GM23338 (cell line): ENCODE measurements around the gene FRZB.
A peak's percentile ranks its signal among the peaks of the same experiment; 100 is the strongest.

Source experiments
- CREB1 ChIP-seq: fragments of 250-450 bp; sonication (Bioruptor Pico); IDR thresholded peaks from 2 replicates; pipeline ENCODE4 v1.5.0; 2020; ENCODE audit warnings: low read depth, mild to moderate bottlenecking, moderate library complexity
- EZH2 ChIP-seq: fragments of 200-600 bp; sonication (generic); IDR thresholded peaks from one replicate; pipeline ENCODE4 v1.8.0; 2017; ENCODE audit warnings: antibody characterized with exemption, mild to moderate bottlenecking, low read depth; ENCODE audit not compliant: unreplicated experiment
- EZH2phosphoT487 ChIP-seq: fragments of 200-600 bp; sonication (generic); IDR thresholded peaks from one replicate; pipeline ENCODE4 v1.8.1; 2018; ENCODE audit warnings: antibody characterized with exemption; ENCODE audit not compliant: unreplicated experiment
- JUNB ChIP-seq: IDR thresholded peaks from one replicate; pipeline ENCODE4 v1.6.1; 2016; ENCODE audit warnings: antibody characterized with exemption; ENCODE audit not compliant: unreplicated experiment
- NANOG ChIP-seq: IDR thresholded peaks from 2 replicates; pipeline ENCODE4 v1.6.1; 2016; ENCODE audit warnings: antibody characterized with exemption, borderline replicate concordance
- POLR2AphosphoS5 ChIP-seq: IDR thresholded peaks from 2 replicates; pipeline ENCODE4 v1.6.1; 2016; ENCODE audit warnings: antibody characterized with exemption, low read depth
- ZNF114 ChIP-seq: fragments of 250-450 bp; sonication (Bioruptor Pico); IDR thresholded peaks from 2 replicates; pipeline ENCODE4 v1.5.0; 2020; ENCODE audit warnings: mild to moderate bottlenecking, moderate library complexity
- TF ChIP-seq, protein P1 (sequence below), 2 experiments: fragments of 200-600 bp in 1 of 2; sonication (generic) in 1 of 2; conservative IDR thresholded peaks; 2 replicates each; pipeline versions ENCODE4 v1.5.1 to v1.6.1; 2016 to 2017; ENCODE audit warnings: antibody characterized with exemption in 2 of 2, low read depth in 2 of 2, mild to moderate bottlenecking in 2 of 2, moderate library complexity in 1 of 2
- TF ChIP-seq, protein P2 (sequence below): IDR thresholded peaks from one replicate; pipeline ENCODE4 v1.6.1; 2018; ENCODE audit warnings: antibody characterized with exemption; ENCODE audit not compliant: unreplicated experiment
- TF ChIP-seq, protein P3 (sequence below): IDR thresholded peaks from 2 replicates; pipeline ENCODE4 v1.6.1; 2016; ENCODE audit warnings: antibody characterized with exemption
- TF ChIP-seq, protein P4 (sequence below): fragments of 250-450 bp; sonication (Bioruptor Pico); IDR thresholded peaks from 2 replicates; pipeline ENCODE4 v1.5.0; 2020; ENCODE audit warnings: mild to moderate bottlenecking, moderate library complexity

DNA sequence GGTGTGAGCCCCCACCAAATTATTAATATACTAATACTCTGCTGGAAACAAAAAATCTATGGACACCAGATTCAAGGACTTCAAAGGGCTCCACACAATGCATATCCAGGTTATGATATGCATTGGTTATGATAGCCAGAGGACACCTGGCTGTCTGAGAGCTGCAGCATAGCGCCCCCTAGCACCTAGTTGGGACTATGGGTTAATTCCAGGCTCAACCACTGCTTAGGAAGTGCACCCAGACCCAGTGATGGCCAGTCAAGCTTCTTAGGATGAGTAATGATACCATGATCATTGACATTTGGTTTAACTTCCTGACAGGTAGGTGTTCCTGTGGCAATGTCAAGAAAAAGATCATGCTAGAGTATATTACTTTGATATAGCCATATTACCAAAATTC lies 3.8 kb upstream of the FRZB start:
- TF ChIP-seq, protein P1, sequence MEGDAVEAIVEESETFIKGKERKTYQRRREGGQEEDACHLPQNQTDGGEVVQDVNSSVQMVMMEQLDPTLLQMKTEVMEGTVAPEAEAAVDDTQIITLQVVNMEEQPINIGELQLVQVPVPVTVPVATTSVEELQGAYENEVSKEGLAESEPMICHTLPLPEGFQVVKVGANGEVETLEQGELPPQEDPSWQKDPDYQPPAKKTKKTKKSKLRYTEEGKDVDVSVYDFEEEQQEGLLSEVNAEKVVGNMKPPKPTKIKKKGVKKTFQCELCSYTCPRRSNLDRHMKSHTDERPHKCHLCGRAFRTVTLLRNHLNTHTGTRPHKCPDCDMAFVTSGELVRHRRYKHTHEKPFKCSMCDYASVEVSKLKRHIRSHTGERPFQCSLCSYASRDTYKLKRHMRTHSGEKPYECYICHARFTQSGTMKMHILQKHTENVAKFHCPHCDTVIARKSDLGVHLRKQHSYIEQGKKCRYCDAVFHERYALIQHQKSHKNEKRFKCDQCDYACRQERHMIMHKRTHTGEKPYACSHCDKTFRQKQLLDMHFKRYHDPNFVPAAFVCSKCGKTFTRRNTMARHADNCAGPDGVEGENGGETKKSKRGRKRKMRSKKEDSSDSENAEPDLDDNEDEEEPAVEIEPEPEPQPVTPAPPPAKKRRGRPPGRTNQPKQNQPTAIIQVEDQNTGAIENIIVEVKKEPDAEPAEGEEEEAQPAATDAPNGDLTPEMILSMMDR (conservative IDR thresholded peaks at IDR 0.05; ENCODE audit: low read depth in 2 of 2), result peak; percentile 97
- no peak for TF ChIP-seq NANOG
- no peak for TF ChIP-seq ZNF114 (CRISPR knock-in tag)
- no peak for TF ChIP-seq EZH2
- no peak for TF ChIP-seq EZH2phosphoT487
- TF ChIP-seq POLR2AphosphoS5, result no peak
- TF ChIP-seq, protein P2, sequence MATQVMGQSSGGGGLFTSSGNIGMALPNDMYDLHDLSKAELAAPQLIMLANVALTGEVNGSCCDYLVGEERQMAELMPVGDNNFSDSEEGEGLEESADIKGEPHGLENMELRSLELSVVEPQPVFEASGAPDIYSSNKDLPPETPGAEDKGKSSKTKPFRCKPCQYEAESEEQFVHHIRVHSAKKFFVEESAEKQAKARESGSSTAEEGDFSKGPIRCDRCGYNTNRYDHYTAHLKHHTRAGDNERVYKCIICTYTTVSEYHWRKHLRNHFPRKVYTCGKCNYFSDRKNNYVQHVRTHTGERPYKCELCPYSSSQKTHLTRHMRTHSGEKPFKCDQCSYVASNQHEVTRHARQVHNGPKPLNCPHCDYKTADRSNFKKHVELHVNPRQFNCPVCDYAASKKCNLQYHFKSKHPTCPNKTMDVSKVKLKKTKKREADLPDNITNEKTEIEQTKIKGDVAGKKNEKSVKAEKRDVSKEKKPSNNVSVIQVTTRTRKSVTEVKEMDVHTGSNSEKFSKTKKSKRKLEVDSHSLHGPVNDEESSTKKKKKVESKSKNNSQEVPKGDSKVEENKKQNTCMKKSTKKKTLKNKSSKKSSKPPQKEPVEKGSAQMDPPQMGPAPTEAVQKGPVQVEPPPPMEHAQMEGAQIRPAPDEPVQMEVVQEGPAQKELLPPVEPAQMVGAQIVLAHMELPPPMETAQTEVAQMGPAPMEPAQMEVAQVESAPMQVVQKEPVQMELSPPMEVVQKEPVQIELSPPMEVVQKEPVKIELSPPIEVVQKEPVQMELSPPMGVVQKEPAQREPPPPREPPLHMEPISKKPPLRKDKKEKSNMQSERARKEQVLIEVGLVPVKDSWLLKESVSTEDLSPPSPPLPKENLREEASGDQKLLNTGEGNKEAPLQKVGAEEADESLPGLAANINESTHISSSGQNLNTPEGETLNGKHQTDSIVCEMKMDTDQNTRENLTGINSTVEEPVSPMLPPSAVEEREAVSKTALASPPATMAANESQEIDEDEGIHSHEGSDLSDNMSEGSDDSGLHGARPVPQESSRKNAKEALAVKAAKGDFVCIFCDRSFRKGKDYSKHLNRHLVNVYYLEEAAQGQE, result no peak
- TF ChIP-seq JUNB, result no peak
- TF ChIP-seq, protein P3, sequence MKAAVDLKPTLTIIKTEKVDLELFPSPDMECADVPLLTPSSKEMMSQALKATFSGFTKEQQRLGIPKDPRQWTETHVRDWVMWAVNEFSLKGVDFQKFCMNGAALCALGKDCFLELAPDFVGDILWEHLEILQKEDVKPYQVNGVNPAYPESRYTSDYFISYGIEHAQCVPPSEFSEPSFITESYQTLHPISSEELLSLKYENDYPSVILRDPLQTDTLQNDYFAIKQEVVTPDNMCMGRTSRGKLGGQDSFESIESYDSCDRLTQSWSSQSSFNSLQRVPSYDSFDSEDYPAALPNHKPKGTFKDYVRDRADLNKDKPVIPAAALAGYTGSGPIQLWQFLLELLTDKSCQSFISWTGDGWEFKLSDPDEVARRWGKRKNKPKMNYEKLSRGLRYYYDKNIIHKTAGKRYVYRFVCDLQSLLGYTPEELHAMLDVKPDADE, result no peak
- no peak for TF ChIP-seq CREB1
- TF ChIP-seq, protein P4, sequence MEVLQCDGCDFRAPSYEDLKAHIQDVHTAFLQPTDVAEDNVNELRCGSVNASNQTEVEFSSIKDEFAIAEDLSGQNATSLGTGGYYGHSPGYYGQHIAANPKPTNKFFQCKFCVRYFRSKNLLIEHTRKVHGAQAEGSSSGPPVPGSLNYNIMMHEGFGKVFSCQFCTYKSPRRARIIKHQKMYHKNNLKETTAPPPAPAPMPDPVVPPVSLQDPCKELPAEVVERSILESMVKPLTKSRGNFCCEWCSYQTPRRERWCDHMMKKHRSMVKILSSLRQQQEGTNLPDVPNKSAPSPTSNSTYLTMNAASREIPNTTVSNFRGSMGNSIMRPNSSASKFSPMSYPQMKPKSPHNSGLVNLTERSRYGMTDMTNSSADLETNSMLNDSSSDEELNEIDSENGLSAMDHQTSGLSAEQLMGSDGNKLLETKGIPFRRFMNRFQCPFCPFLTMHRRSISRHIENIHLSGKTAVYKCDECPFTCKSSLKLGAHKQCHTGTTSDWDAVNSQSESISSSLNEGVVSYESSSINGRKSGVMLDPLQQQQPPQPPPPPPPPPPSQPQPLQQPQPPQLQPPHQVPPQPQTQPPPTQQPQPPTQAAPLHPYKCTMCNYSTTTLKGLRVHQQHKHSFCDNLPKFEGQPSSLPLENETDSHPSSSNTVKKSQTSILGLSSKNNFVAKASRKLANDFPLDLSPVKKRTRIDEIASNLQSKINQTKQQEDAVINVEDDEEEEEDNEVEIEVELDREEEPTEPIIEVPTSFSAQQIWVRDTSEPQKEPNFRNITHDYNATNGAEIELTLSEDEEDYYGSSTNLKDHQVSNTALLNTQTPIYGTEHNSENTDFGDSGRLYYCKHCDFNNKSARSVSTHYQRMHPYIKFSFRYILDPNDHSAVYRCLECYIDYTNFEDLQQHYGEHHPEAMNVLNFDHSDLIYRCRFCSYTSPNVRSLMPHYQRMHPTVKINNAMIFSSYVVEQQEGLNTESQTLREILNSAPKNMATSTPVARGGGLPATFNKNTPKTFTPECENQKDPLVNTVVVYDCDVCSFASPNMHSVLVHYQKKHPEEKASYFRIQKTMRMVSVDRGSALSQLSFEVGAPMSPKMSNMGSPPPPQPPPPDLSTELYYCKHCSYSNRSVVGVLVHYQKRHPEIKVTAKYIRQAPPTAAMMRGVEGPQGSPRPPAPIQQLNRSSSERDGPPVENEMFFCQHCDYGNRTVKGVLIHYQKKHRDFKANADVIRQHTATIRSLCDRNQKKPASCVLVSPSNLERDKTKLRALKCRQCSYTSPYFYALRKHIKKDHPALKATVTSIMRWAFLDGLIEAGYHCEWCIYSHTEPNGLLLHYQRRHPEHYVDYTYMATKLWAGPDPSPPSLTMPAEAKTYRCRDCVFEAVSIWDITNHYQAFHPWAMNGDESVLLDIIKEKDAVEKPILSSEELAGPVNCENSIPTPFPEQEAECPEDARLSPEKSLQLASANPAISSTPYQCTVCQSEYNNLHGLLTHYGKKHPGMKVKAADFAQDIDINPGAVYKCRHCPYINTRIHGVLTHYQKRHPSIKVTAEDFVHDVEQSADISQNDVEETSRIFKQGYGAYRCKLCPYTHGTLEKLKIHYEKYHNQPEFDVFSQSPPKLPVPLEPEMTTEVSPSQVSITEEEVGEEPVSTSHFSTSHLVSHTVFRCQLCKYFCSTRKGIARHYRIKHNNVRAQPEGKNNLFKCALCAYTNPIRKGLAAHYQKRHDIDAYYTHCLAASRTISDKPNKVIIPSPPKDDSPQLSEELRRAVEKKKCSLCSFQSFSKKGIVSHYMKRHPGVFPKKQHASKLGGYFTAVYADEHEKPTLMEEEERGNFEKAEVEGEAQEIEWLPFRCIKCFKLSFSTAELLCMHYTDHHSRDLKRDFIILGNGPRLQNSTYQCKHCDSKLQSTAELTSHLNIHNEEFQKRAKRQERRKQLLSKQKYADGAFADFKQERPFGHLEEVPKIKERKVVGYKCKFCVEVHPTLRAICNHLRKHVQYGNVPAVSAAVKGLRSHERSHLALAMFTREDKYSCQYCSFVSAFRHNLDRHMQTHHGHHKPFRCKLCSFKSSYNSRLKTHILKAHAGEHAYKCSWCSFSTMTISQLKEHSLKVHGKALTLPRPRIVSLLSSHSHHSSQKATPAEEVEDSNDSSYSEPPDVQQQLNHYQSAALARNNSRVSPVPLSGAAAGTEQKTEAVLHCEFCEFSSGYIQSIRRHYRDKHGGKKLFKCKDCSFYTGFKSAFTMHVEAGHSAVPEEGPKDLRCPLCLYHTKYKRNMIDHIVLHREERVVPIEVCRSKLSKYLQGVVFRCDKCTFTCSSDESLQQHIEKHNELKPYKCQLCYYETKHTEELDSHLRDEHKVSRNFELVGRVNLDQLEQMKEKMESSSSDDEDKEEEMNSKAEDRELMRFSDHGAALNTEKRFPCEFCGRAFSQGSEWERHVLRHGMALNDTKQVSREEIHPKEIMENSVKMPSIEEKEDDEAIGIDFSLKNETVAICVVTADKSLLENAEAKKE (CRISPR knock-in tag), result no peak
